ACC112 (cell line): ENCODE data around the gene RNF169.

Experiments
- H2AFZ ChIP-seq: fragments of 200-600 bp; sonication (generic); one replicate; pipeline ENCODE4 v1.6.0; 2017; ENCODE audit warnings: antibody characterized with exemption, low read length; ENCODE audit not compliant: unreplicated experiment
- H3K27ac ChIP-seq: fragments of 200-600 bp; sonication (generic); 2 replicates; pipeline ENCODE4 v1.5.1; 2014; ENCODE audit warnings: low read depth, mild to moderate bottlenecking, antibody characterized with exemption, low read length, moderate library complexity
- H3K27me3 ChIP-seq: fragments of 200-600 bp; sonication (generic); 2 replicates; pipeline ENCODE4 v1.6.1; 2014; ENCODE audit warnings: mild to moderate bottlenecking, antibody characterized with exemption, low read length, moderate library complexity, mixed read lengths; ENCODE audit not compliant: insufficient read depth
- H3K36me3 ChIP-seq: fragments of 200-600 bp; sonication (generic); 2 replicates; pipeline ENCODE4 v1.6.1; 2016; ENCODE audit warnings: mild to moderate bottlenecking, antibody characterized with exemption, low read length, moderate library complexity, mixed read lengths; ENCODE audit not compliant: insufficient read depth
- H3K4me1 ChIP-seq: fragments of 200-600 bp; sonication (generic); one replicate; pipeline ENCODE4 v1.6.1; 2016; ENCODE audit warnings: low read length, mixed read lengths; ENCODE audit not compliant: insufficient read depth, unreplicated experiment, control insufficient read depth
- H3K4me3 ChIP-seq: fragments of 200-600 bp; sonication (generic); 2 replicates; pipeline ENCODE4 v1.5.1; 2014; ENCODE audit warnings: mild to moderate bottlenecking, low read depth, low read length
- H3K79me2 ChIP-seq: fragments of 200-600 bp; sonication (generic); one replicate; pipeline ENCODE4 v1.6.0; 2016; ENCODE audit warnings: low read length; ENCODE audit not compliant: control insufficient read depth, unreplicated experiment, insufficient read depth

RNF169 gene, protein sequence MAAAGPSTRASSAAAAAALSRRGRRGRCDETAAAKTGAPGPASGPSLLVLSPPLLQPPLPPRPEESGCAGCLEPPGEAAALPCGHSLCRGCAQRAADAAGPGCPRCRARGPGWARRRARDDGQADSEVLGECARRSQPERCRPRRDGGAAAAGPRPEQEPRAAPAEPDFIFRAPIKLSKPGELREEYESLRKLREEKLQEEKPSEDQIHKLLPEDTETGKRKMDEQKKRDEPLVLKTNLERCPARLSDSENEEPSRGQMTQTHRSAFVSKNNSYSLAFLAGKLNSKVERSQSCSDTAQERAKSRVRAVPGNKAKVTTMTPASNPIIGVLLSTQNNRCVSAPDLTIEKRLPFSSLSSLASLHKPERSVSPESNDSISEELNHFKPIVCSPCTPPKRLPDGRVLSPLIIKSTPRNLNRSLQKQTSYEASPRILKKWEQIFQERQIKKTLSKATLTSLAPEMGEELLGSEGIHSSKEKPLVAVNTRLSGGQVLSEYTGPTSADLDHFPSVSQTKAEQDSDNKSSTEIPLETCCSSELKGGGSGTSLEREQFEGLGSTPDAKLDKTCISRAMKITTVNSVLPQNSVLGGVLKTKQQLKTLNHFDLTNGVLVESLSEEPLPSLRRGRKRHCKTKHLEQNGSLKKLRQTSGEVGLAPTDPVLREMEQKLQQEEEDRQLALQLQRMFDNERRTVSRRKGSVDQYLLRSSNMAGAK

DNA sequence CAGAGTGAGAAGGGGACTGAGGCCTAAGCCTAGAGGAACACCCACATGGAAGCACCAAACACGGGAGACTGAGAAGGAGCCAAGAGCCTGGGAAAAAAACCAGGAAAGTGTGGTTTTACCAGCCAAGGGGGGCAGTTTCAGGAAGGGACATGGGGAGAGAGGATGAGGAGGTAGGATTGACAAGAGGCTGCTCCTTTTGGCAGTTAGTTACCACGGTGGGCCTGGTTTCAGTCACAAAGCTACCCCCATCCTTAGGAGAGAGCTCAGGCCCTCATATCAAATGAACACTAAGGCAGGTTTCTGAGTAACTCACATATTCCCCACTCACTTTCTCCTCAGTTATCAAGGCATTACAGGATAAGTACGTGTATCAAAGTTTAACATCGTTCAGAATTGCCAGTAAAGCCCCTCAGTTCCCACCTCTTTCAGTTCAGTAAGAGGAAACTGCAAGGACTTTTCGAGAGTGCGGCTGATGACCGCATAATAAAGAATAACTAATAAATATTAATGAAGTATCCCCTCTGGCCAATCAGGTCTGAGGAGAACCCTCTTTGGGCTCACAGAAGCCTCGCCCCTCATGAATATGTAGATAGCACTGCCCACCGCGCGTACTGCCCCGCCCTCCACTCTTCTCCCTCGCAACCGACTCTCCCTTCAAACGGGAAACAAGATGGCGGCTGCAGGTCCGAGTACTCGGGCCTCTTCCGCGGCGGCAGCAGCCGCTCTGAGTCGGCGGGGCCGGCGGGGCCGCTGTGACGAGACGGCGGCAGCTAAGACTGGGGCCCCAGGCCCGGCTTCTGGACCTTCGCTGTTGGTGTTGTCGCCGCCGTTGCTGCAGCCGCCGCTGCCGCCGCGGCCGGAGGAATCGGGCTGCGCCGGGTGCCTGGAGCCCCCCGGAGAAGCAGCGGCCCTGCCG, at the start of gene RNF169:
Gene RNF169 (plus strand): TSS at position 639 of the 916 bp plus-strand sequence. CDS start 32 bp downstream, at position 671.
- Histone ChIP-seq H2AFZ (peak within 1 kb of the TSS; percentile 67), H3K79me2 (peaks cover 41% of the 10 kb centered on the region), H3K36me3 (no peaks in the 10 kb centered on the region), H3K4me3 (peak within 1 kb of the TSS; percentile 81), H3K4me1 (peaks cover 14% of the 10 kb centered on the region), H3K27ac (peak within 1 kb of the TSS; percentile 58; the same call in 1 of the 2 replicates), H3K27me3 (no peaks in the 10 kb centered on the region)

GRCh38 chr11:74699615-74700396, 48.8 kb upstream of the RNF169 start:
- Histone ChIP-seq H3K79me2 (no peaks in the 10 kb centered on the region), H3K27me3 (no peaks in the 10 kb centered on the region), H3K4me1 (peaks cover 15% of the 10 kb centered on the region), H2AFZ (no peak overlapping the region), H3K36me3 (no peaks in the 10 kb centered on the region), H3K27ac (no peak overlapping the region), H3K4me3 (no peak overlapping the region)

DNA sequence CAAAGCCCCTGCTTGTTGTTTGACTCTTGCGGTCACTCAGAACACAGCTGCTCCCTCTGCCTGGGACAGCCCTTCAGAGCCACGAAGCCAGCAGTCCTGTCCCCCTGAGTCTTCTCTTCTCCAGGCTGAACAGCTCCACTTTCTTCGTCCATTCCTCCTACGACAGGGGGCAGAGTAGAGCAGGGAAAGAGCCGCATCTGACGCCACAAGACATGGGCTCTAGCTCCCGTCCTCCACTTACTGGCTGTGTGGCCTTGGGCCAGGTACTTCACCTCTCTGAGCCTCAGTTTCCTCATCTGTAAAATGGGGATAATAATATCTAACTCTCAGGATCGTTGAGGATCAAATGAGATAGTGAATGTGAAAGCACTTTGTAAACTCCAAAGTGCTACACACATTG, 47.3 kb upstream of the RNF169 start:
- Histone ChIP-seq H3K79me2 (no peaks in the 10 kb centered on the region), H2AFZ (no peak overlapping the region), H3K36me3 (no peaks in the 10 kb centered on the region), H3K27ac (no peak overlapping the region), H3K4me3 (no peak overlapping the region), H3K27me3 (no peaks in the 10 kb centered on the region), H3K4me1 (peaks cover 14% of the 10 kb centered on the region)

GRCh38 chr11:74702383-74703007, 46.2 kb upstream of the RNF169 start:
- H3K79me2 ChIP-seq, result no peaks in the 10 kb centered on the region
- no peak overlapping the region for H3K27ac ChIP-seq
- H3K4me3 ChIP-seq, result no peak overlapping the region
- H3K4me1 ChIP-seq, result peaks cover 3% of the 10 kb centered on the region
- no peaks in the 10 kb centered on the region for H3K27me3 ChIP-seq
- H2AFZ ChIP-seq, result peak overlapping the region; percentile 31
- H3K36me3 ChIP-seq, result no peaks in the 10 kb centered on the region

GRCh38 chr11:74703211-74703610, 45.4 kb upstream of the RNF169 start:
- H3K36me3 ChIP-seq, result no peaks in the 10 kb centered on the region

GRCh38 chr11:74707182-74707581, 41.5 kb upstream of the RNF169 start:
- no peaks in the 10 kb centered on the region for H3K4me1 ChIP-seq
- no peaks in the 10 kb centered on the region for H3K36me3 ChIP-seq
- H3K27ac ChIP-seq, result no peak overlapping the region
- H3K4me3 ChIP-seq, result no peak overlapping the region
- no peaks in the 10 kb centered on the region for H3K79me2 ChIP-seq
- no peaks in the 10 kb centered on the region for H3K27me3 ChIP-seq
- no peak overlapping the region for H2AFZ ChIP-seq

More at GRCh38 chr11:74703211-74703610, 45.4 kb upstream of the RNF169 start:
- H3K27me3 ChIP-seq, result no peaks in the 10 kb centered on the region
- no peaks in the 10 kb centered on the region for H3K79me2 ChIP-seq
- no peak overlapping the region for H3K27ac ChIP-seq
- H3K4me3 ChIP-seq, result no peak overlapping the region
- no peaks in the 10 kb centered on the region for H3K4me1 ChIP-seq
- H2AFZ ChIP-seq, result no peak overlapping the region

DNA sequence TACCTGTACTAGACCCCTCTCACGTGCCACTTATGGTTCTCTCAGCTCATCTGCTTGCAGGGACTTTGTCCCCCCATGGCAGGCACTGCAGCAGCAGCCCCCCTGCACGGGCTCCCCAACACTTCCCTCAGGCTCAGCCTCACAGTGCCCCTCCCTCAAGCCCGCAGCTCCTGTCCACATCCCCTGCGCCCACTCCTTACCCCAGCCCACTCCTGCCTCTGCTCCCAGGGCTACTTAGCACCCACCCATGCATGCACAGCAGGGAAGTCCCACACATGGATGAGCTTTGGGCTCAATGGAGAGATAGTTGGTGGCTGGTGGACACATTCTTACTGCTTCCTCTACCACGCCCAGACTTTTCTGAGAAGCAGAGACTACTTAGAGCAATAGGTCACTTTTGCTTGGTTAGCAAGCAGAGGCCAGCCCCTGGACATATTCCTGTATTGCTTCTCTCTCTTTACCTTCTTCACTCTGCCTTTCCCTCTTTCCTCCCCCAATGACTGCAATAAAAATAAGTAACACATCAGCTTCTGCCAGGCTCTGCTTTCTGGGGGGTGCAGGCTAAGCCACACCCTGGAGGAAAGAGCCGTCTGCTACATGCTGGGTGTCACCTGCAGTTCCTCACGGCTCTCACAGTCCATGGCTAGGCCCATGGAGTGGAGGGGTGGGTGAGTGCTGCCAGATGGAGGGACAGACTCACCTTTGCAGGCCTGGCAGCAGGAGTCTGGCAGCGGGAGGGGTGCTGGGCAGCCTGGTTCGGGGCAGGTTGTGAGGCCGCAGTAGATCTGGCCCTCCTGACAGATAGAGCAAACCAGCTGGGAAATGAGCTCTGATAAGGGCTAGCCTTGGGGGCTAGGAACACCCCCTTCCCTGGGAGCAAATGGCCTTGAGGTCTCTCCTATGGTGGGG, 40.8 kb upstream of the RNF169 start:
- no peaks in the 10 kb centered on the region for H3K36me3 ChIP-seq
- H3K4me1 ChIP-seq, result no peaks in the 10 kb centered on the region
- no peak overlapping the region for H3K27ac ChIP-seq
- no peaks in the 10 kb centered on the region for H3K79me2 ChIP-seq
- no peak overlapping the region for H2AFZ ChIP-seq
- H3K27me3 ChIP-seq, result no peaks in the 10 kb centered on the region
- no peak overlapping the region for H3K4me3 ChIP-seq

GRCh38 chr11:74709175-74709574, 39.5 kb upstream of the RNF169 start:
- Histone ChIP-seq H3K4me1 (no peaks in the 10 kb centered on the region), H2AFZ (no peak overlapping the region), H3K27me3 (no peaks in the 10 kb centered on the region)

More at GRCh38 chr11:74709175-74709574, 39.5 kb upstream of the RNF169 start:
- Histone ChIP-seq H3K27ac (no peak overlapping the region), H3K36me3 (no peaks in the 10 kb centered on the region), H3K4me3 (no peak overlapping the region), H3K79me2 (no peaks in the 10 kb centered on the region)
